Left ventricle myocardium inferior (tissue), 1 donor: ENCODE measurements around the gene PHLDB2. TPM values are rescaled to one million over a fixed set of nuclear protein-coding genes. Genes with fewer than 3 reads are reported as not detected.

Source experiments
- DNase-seq: peaks from one replicate; pipeline ENCODE4 v3.0.0-alpha.2; 2020
- H3K27ac ChIP-seq: fragments of 200-600 bp; replicated peaks from 2 replicates; pipeline ENCODE4 v1.8.0; 2021
- H3K27me3 ChIP-seq: fragments of 200-600 bp; 2 replicates; pipeline ENCODE4 v1.8.0; 2021; ENCODE audit warnings: low read depth
- H3K36me3 ChIP-seq: fragments of 200-600 bp; 2 replicates; pipeline ENCODE4 v1.8.0; 2021
- H3K4me1 ChIP-seq: fragments of 200-600 bp; 2 replicates; pipeline ENCODE4 v1.8.0; 2021
- H3K4me3 ChIP-seq: fragments of 200-600 bp; 2 replicates; pipeline ENCODE4 v1.8.0; 2021; ENCODE audit warnings: mild to moderate bottlenecking, moderate library complexity
- H3K9me3 ChIP-seq: fragments of 200-600 bp; replicated peaks from 2 replicates; pipeline ENCODE4 v1.8.0; 2021
- intact Hi-C: fragments of 100-400 bp; cut with micrococcal nuclease; formaldehyde crosslinking; loops from one replicate; pipeline ENCODE4 v1.11.0; 2022
- total RNA-seq: library from RNA; stranded (reverse); fragmentation: NEBNext Ultra II Directional; extraction: Animal tissue kit (Norgen Biotek cat#: 25700); gene quantifications from one replicate; pipeline ENCODE4 v1.2.1, GENCODE V29; 2021
- TF ChIP-seq, protein P1 (sequence below): fragments of 200-600 bp; IDR thresholded peaks from 2 replicates; pipeline ENCODE4 v1.8.0; 2021; ENCODE audit warnings: antibody characterized with exemption, mild to moderate bottlenecking, borderline replicate concordance
- donor health status: DM: no; HTN: yes; CAD: no; lungs with severe emphysema.

PHLDB2 gene
- total RNA-seq, 1 donor from 2014 or later = 89.3 TPM

DNA sequence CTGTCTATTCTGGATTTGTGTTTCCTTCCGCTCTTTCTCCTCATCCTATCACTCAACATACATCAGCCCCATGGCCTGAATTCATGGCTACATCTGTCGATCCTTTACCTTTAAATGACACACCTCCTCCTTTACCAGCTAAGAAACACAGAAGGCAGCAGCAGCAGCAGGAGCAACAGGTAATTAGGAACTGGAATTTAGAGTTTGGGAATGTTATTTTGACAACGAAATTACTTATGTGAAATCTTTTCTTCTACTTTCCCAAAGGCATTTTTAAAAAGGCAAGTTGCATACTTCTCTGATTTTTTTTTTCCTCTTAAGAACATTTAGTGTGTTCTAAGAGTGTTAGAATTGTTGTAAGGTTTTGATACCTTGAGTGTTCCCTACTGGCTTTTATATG is 90.6 kb downstream of the PHLDB2 start:
- H3K4me3 ChIP-seq = no peak overlapping the region
- peaks cover 39% of the 10 kb centered on the region for H3K4me1 ChIP-seq
- DNase-seq = no peak
- TF ChIP-seq, protein P1, sequence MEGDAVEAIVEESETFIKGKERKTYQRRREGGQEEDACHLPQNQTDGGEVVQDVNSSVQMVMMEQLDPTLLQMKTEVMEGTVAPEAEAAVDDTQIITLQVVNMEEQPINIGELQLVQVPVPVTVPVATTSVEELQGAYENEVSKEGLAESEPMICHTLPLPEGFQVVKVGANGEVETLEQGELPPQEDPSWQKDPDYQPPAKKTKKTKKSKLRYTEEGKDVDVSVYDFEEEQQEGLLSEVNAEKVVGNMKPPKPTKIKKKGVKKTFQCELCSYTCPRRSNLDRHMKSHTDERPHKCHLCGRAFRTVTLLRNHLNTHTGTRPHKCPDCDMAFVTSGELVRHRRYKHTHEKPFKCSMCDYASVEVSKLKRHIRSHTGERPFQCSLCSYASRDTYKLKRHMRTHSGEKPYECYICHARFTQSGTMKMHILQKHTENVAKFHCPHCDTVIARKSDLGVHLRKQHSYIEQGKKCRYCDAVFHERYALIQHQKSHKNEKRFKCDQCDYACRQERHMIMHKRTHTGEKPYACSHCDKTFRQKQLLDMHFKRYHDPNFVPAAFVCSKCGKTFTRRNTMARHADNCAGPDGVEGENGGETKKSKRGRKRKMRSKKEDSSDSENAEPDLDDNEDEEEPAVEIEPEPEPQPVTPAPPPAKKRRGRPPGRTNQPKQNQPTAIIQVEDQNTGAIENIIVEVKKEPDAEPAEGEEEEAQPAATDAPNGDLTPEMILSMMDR = no peak
- no peak overlapping the region for H3K27ac ChIP-seq
- no peaks in the 10 kb centered on the region for H3K27me3 ChIP-seq
- H3K36me3 ChIP-seq = peaks cover 80% of the 10 kb centered on the region
- no peaks in the 10 kb centered on the region for H3K9me3 ChIP-seq
- intact Hi-C loops = no loop called here

DNA sequence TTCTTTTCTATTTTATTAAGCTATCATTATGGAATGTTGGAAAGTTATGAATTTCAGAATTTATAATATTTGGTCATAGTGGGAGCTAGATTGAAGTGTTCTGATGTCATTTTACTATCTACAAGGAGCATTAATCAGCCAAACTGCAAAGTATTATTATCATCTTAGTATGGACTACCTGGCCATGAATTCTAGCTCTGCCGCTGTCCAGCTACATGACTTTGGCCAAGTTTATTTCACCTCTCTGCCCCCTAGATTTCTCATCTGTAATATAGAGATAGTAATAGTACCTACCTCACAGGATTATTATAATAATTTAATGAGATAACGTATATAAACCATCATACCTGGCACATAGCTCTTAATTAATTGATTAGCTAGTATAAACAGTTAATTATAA is 92.0 kb downstream of the PHLDB2 start:
- no peak for DNase-seq
- TF ChIP-seq, protein P1 = no peak
- Histone ChIP-seq H3K4me1 (peaks cover 44% of the 10 kb centered on the region), H3K27me3 (no peaks in the 10 kb centered on the region), H3K36me3 (peaks cover 81% of the 10 kb centered on the region), H3K27ac (no peak overlapping the region), H3K9me3 (no peaks in the 10 kb centered on the region), H3K4me3 (no peak overlapping the region)
- intact Hi-C loops = no loop called here

DNA sequence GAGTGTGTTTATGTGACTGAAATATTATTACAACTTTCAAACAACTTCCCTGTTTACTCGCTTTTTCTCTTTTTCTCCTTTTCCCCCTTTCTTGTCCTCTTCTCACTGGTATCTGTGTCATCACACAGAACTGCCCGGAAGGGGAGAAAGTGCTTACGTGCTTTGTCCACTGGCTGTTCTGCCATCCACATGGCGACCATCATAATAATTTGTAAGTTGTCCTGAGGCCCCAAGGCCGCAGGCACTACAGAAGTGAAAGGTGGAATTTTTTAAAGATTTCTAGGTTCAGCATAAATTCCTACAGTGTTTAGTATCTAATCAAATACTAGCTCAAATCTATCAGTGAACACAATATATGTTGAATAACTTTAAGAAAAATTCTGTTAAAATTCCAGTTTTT is 93.0 kb downstream of the PHLDB2 start:
- TF ChIP-seq, protein P1 = no peak
- no peak for DNase-seq
- intact Hi-C loops = no loop called here
- no peaks in the 10 kb centered on the region for H3K27me3 ChIP-seq
- no peaks in the 10 kb centered on the region for H3K9me3 ChIP-seq
- H3K36me3 ChIP-seq = peaks cover 83% of the 10 kb centered on the region
- no peak overlapping the region for H3K4me3 ChIP-seq
- no peak overlapping the region for H3K27ac ChIP-seq
- H3K4me1 ChIP-seq = peaks cover 46% of the 10 kb centered on the region

DNA sequence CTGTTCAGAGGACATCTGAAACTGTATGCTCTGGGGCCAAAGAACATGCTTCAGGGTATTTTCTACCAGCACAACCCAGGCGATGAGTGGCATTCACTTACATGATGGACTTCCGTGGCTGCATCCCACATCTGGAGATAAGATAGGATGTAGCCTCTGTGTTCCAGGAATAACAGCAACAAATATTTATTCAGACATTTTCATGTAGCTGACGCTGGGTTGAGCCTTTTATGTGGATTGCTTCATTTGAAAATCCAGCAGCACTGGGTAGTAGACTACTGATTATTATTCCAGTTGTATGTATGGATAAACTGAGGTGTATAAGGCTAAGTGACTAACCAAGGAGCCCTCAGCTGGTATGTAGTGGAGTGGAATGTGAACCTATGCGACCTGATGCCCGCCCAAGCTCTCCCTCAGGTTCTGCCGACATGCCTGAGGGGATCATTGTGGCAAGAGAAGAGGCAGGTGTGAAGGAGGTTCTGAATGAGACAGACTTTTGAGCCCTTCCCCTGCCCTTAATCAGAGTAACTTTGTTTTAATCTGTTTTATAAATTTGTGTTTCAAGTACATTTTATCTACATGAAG is 93.9 kb downstream of the PHLDB2 start:
- TF ChIP-seq, protein P1 = no peak
- no peak for DNase-seq
- H3K27ac ChIP-seq = no peak overlapping the region
- H3K36me3 ChIP-seq = peaks cover 78% of the 10 kb centered on the region
- intact Hi-C loops = no loop called here
- H3K27me3 ChIP-seq = no peaks in the 10 kb centered on the region
- H3K4me1 ChIP-seq = peaks cover 50% of the 10 kb centered on the region
- no peaks in the 10 kb centered on the region for H3K9me3 ChIP-seq
- H3K4me3 ChIP-seq = no peak overlapping the region

DNA sequence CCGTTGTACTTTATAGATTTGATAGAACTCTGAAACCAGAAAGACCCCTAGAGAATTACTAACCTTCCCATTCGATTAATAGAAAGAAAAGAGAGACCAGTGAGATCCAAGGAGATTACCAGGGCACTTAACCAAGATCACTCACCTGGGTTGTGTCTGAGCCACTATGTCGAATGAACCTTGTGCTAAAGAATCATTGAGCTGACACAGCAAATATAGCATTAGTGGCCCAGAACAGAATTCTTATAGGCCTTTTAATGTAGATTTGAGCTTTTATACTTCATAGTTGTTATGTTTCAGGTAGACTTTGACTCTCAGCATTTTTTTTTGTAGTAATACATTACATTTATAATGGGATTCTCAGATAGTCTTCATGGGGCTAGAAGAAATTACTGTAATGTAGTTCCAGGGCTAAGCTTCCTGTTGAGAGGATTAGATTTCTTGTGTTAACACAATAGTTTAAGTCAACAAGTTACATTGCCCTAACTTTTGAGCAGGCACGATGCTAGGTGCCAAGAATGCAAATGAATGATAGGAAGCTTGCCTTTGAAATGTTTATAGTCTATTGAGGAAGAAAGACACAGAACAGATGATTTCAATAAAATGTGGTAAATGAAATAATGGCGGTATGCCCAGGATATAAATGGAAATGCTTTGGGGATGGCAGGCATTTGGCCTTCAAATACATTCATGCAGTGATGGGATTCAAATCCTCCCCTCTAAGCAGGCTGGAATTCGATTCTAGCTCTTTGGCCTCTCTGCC is 95.3 kb downstream of the PHLDB2 start:
- intact Hi-C loops = no loop called here
- Histone ChIP-seq H3K4me1 (peaks cover 50% of the 10 kb centered on the region), H3K27ac (no peak overlapping the region), H3K36me3 (peaks cover 73% of the 10 kb centered on the region), H3K27me3 (no peaks in the 10 kb centered on the region), H3K9me3 (no peaks in the 10 kb centered on the region), H3K4me3 (no peak overlapping the region)
- DNase-seq = no peak
- TF ChIP-seq, protein P1 = no peak
